Peyer's patch (tissue), 4 donors: ENCODE data around the gene FKBP8. TPM values are rescaled to one million over a fixed set of nuclear protein-coding genes. Genes with fewer than 3 reads are reported as not detected.

Experiments used
- DNase-seq, 3 donors: peaks; one replicate each; pipeline ENCODE4 v3.0.0-alpha.2; 2017 to 2019
- H3K27ac ChIP-seq, 4 donors: fragments of 200-600 bp; sonication (generic); one replicate each; pipeline ENCODE4 v1.5.1; 2016 to 2019
- H3K27me3 ChIP-seq, 2 donors: fragments of 200-600 bp; sonication (generic); one replicate each; pipeline ENCODE4 v1.5.1; 2019
- H3K36me3 ChIP-seq, 3 donors: fragments of 200-600 bp; sonication (generic); one replicate each; pipeline ENCODE4 v1.5.1; 2016 to 2019
- H3K4me1 ChIP-seq, 4 donors: fragments of 200-600 bp; sonication (generic); one replicate each; pipeline ENCODE4 v1.5.1; 2016 to 2019
- H3K4me3 ChIP-seq, 4 donors: fragments of 200-600 bp; sonication (generic); 1 replicate in 3 of 4; 2 replicates in 1 of 4; pipeline ENCODE4 v1.5.1; 2016 to 2019; ENCODE audit warnings: mild to moderate bottlenecking in 1 of 4
- H3K9me3 ChIP-seq, 4 donors: fragments of 200-600 bp; sonication (generic); one replicate each; pipeline ENCODE4 v1.5.1; 2016 to 2019; ENCODE audit warnings: mild to moderate bottlenecking in 1 of 4
- POLR2A ChIP-seq, 2 donors: fragments of 450-650 bp; IDR thresholded peaks; one replicate each; pipeline ENCODE4 v1.5.1; 2017; ENCODE audit warnings: antibody characterized with exemption in 2 of 2, mild to moderate bottlenecking in 2 of 2, moderate library complexity in 2 of 2
- total RNA-seq, 4 donors: library from RNA; depleted of rRNA; stranded (reverse); fragments of >200 nt; gene quantifications; one replicate each; pipeline ENCODE4 v1.1.0, GENCODE V29; 2016
- TF ChIP-seq, protein P1 (sequence below), 6 experiments: fragments of 450-650 bp in 4 of 6; fragments of 200-600 bp in 2 of 6; sonication (generic) in 1 of 6; IDR thresholded peaks; one replicate each; pipeline ENCODE4 v1.5.1; 2017 to 2019; ENCODE audit warnings: antibody characterized with exemption in 6 of 6, mild to moderate bottlenecking in 3 of 6, moderate library complexity in 1 of 6

FKBP8 gene
- total RNA-seq, 4 donors from 2014 or later: 231 to 333 (median 264) TPM

DNA sequence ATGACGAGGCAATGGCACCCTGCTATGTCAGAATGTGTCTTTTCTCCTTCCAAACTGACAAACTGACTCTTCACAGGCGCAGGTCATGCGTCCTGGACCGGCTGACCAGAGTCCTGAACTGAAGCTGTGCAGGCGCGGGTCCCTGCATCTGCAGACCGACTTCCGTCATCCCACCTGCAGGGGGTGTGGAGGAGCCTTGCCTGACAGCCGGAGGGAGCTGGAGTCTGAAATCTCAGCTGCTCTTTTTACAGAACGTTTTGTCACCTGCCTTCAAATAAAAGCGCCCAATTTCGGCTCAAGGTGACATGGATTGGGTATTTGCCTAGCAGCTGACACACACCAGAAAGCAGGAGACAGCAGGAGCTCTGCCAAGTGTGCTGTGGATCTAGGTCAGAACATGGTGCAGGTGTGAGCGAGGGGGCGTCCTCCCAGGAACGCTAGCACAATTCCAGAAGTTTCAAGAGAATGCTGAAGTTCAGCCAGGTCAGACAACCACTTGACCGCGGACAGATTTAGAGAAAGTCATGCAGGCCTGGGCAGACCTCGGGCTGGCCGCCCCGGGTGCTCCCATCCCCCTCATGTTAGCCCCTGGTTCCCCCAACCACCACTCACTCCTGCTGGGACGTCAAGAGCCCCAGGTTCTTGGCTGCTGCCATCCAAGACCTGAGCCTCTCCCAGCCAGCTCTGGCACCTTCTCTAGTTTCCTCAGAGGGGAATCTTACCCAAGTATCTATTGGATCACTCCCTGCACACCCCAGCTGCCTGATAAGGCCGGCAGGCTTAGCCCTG, 54.3 kb downstream of the FKBP8 start:
- Histone ChIP-seq H3K4me1 (peaks cover 8 to 73% (median 16%) of the 10 kb centered on the region in 4 donors), H3K9me3 (no peaks in the 10 kb centered on the region), H3K27me3 (no peaks in the 10 kb centered on the region), H3K36me3 (no peaks in the 10 kb centered on the region), H3K27ac (no peak overlapping the region), H3K4me3 (no peak overlapping the region)
- no peak for TF ChIP-seq POLR2A (IDR thresholded peaks at IDR 0.05)
- TF ChIP-seq, protein P1, sequence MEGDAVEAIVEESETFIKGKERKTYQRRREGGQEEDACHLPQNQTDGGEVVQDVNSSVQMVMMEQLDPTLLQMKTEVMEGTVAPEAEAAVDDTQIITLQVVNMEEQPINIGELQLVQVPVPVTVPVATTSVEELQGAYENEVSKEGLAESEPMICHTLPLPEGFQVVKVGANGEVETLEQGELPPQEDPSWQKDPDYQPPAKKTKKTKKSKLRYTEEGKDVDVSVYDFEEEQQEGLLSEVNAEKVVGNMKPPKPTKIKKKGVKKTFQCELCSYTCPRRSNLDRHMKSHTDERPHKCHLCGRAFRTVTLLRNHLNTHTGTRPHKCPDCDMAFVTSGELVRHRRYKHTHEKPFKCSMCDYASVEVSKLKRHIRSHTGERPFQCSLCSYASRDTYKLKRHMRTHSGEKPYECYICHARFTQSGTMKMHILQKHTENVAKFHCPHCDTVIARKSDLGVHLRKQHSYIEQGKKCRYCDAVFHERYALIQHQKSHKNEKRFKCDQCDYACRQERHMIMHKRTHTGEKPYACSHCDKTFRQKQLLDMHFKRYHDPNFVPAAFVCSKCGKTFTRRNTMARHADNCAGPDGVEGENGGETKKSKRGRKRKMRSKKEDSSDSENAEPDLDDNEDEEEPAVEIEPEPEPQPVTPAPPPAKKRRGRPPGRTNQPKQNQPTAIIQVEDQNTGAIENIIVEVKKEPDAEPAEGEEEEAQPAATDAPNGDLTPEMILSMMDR (IDR thresholded peaks at IDR 0.05): peak in 4 of 6 experiments; percentile 13 to 40 (median 36)
- DNase-seq: no peak

DNA sequence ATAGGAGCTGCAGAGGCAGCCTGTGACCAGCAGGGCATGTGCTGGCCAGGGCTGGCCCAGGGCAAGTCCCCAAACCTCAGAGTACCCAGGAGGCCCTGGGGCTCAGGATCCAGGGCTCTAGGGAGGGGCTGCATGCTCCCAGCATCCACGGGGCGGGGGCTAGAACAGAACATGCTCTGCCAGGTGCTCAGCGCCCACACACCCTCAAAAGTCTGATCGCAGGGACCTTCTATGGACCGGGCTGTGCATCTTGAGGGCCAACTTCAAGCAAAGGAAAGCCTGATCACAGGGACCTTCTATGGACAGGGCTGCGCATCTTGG, 55.0 kb downstream of the FKBP8 start:
- Histone ChIP-seq H3K27me3 (no peaks in the 10 kb centered on the region), H3K4me1 (peaks cover 4 to 67% (median 14%) of the 10 kb centered on the region in 4 donors), H3K27ac (no peak overlapping the region), H3K9me3 (no peaks in the 10 kb centered on the region), H3K4me3 (no peak overlapping the region), H3K36me3 (no peaks in the 10 kb centered on the region)
- no peak for DNase-seq
- TF ChIP-seq POLR2A (IDR thresholded peaks at IDR 0.05): no peak
- TF ChIP-seq, protein P1 (IDR thresholded peaks at IDR 0.05): peak in 2 of 6 experiments; percentile 24 to 27

DNA sequence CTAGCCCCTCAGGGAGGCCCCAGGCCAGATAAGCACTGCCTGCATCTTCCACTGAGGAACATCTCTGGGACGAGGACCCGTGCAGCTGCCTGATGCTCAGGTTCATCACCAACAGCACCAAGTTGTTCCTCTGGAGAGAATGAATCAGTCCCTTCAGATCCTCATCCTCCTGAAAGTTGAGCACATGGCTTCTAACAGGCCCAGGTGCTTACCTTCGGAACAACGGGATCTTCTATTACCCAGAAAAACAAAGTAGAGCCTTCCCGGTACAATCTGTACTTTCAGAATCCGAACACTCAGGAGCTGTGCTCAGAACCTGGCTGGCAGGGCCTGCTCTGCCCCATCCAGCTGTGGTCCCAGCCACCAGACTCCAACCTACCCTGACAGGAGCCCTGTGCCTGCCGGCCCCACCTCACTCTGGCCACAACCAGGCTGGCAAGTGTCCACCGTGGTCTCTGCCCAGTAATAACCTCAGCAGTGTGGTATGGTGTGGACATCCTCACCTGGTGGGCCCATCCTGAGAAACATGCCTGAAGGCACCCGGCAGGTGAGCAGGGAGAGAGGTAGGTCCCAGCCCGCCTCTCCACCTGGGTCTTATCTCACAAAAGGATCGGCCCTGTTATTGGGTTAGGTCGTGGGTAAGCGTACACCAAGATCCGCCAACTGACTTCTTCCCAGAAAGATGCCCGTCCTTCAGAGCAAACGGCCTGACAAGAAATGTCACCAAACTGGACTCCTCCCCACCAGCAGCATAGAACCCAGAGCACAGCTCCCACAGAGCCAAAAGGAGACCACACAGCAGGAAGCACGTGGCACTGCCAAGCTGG, 55.6 kb downstream of the FKBP8 start:
- no peaks in the 10 kb centered on the region for H3K9me3 ChIP-seq
- no peak overlapping the region for H3K4me3 ChIP-seq
- no peak for DNase-seq
- H3K36me3 ChIP-seq: no peaks in the 10 kb centered on the region
- peak overlapping the region in 2 of 4 donors; percentile 17 to 46 for H3K27ac ChIP-seq
- TF ChIP-seq, protein P1 (IDR thresholded peaks at IDR 0.05): peak in 1 of 6 experiments; percentile 34
- no peak for TF ChIP-seq POLR2A (IDR thresholded peaks at IDR 0.05)
- peaks cover 4 to 66% (median 14%) of the 10 kb centered on the region in 4 donors for H3K4me1 ChIP-seq
- no peaks in the 10 kb centered on the region for H3K27me3 ChIP-seq

DNA sequence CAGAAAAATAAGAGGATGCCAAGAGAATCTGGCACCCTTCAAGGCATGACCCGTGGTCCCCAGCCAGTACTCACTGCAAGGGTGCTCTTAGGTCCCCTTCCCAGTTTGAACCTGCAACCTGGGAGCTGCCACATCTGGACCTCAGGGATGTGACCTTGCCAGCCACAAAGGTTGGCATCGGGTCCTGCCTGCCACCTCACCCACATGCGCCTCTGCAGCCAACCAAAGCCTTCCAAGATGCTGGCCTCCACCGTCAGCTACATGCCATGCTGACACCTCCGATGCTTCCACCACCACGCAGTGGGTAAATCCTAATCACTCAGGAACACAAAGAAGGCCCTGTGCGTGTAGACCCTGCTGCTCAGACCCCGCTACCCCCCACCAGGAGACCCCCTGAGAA, 56.6 kb downstream of the FKBP8 start:
- Histone ChIP-seq H3K9me3 (no peaks in the 10 kb centered on the region), H3K27me3 (no peaks in the 10 kb centered on the region), H3K4me1 (peaks cover 4 to 60% (median 14%) of the 10 kb centered on the region in 4 donors), H3K27ac (peak overlapping the region in 3 of 4 donors; percentile 17 to 91 (median 79)), H3K4me3 (peak overlapping the region in 1 of 4 donors; percentile 27), H3K36me3 (no peaks in the 10 kb centered on the region)
- no peak for DNase-seq
- TF ChIP-seq, protein P1 (IDR thresholded peaks at IDR 0.05): no peak
- TF ChIP-seq POLR2A (IDR thresholded peaks at IDR 0.05): no peak

DNA sequence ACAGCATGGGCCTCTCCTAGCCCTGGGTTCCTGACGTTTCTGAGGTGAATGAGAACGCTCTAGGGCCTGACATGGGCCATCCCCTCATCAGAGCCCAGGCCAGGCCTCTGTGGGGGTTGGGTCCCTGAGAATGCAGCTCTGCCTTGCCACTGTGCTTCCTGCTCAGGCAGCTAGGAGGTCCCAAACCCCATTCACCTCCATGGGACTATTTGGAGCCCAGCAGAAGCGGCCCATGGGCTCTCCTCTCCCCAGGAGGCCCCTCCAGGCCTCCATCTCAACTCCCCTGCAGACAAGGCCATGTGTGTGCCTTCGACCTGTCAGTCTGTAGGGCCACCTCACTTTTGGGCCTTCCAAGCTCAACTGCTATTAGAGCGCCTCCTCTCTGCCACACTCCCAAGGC, 58.4 kb downstream of the FKBP8 start:
- no peak for DNase-seq
- Histone ChIP-seq H3K9me3 (no peaks in the 10 kb centered on the region), H3K4me3 (no peak overlapping the region), H3K27ac (peak overlapping the region in 2 of 4 donors; percentile 79 to 91), H3K4me1 (peaks cover 4 to 75% (median 16%) of the 10 kb centered on the region in 4 donors), H3K36me3 (no peaks in the 10 kb centered on the region), H3K27me3 (no peaks in the 10 kb centered on the region)
- TF ChIP-seq POLR2A (IDR thresholded peaks at IDR 0.05): no peak
- TF ChIP-seq, protein P1 (IDR thresholded peaks at IDR 0.05): peak in 2 of 6 experiments; percentile 9 to 12
